GM12878 (cell line): ENCODE results near the gene DPP3. TPM values are rescaled to one million over a fixed set of nuclear protein-coding genes. Genes with fewer than 3 reads are reported as not detected.

Source experiments
- ATF7 ChIP-seq: fragments of 450-650 bp; IDR thresholded peaks from 2 replicates; pipeline ENCODE4 v1.6.1; 2016; ENCODE audit warnings: low read depth, mild to moderate bottlenecking
- CHD2 ChIP-seq: IDR thresholded peaks from 2 replicates; pipeline ENCODE4 v1.6.1; 2011; ENCODE audit warnings: low read depth, low read length, improper control_type of control experiment, borderline replicate concordance
- E2F4 ChIP-seq: IDR thresholded peaks from 2 replicates; pipeline ENCODE4 v1.6.1; 2012; ENCODE audit warnings: low read depth, low read length, improper control_type of control experiment
- EED ChIP-seq: sonication (generic); IDR thresholded peaks from 2 replicates; pipeline ENCODE4 v1.6.1; 2016; ENCODE audit warnings: antibody characterized with exemption, low read depth
- ESRRA ChIP-seq: IDR thresholded peaks from 2 replicates; pipeline ENCODE4 v1.6.1; 2012; ENCODE audit warnings: mild to moderate bottlenecking, low read length, improper control_type of control experiment
- FOXM1 ChIP-seq: IDR thresholded peaks from 2 replicates; pipeline ENCODE4 v1.6.1; 2012; ENCODE audit warnings: low read depth, mild to moderate bottlenecking, inconsistent platforms, low read length, moderate library complexity
- HCFC1 ChIP-seq: fragments of 150-350 bp; IDR thresholded peaks from 2 replicates; pipeline ENCODE4 v1.6.1; 2014; ENCODE audit warnings: low read length
- MTA3 ChIP-seq: IDR thresholded peaks from 2 replicates; pipeline ENCODE4 v1.6.1; 2012; ENCODE audit warnings: low read length, inconsistent platforms, borderline replicate concordance
- NKRF ChIP-seq: fragments of 450-650 bp; conservative IDR thresholded peaks from 2 replicates; pipeline ENCODE4 v1.6.1; 2017; ENCODE audit warnings: mild to moderate bottlenecking, moderate library complexity
- PAX5 ChIP-seq: IDR thresholded peaks from 2 replicates; pipeline ENCODE4 v1.6.1; 2011; ENCODE audit warnings: low read depth, low read length, borderline replicate concordance
- POU2F2 ChIP-seq: IDR thresholded peaks from 3 replicates; pipeline ENCODE4 v1.6.1; 2011; ENCODE audit warnings: low read depth, mild to moderate bottlenecking, low read length, borderline replicate concordance
- RAD21 ChIP-seq: IDR thresholded peaks from 2 replicates; pipeline ENCODE4 v1.6.1; 2011; ENCODE audit warnings: mild to moderate bottlenecking, low read depth, low read length, moderate library complexity; ENCODE audit not compliant: insufficient read depth
- RELA ChIP-seq: fragments of 450-650 bp; IDR thresholded peaks from 2 replicates; pipeline ENCODE4 v1.8.0; 2014; ENCODE audit warnings: borderline replicate concordance; ENCODE audit not compliant: partially characterized antibody
- SIN3A ChIP-seq: IDR thresholded peaks from 2 replicates; pipeline ENCODE4 v1.6.1; 2012; ENCODE audit warnings: low read depth, low read length, improper control_type of control experiment
- SUZ12 ChIP-seq: fragments of 200-600 bp; sonication (generic); IDR thresholded peaks from one replicate; pipeline ENCODE4 v1.6.1; 2018; ENCODE audit warnings: antibody characterized with exemption, mild to moderate bottlenecking; ENCODE audit not compliant: unreplicated experiment
- TAF1 ChIP-seq: IDR thresholded peaks from 2 replicates; pipeline ENCODE4 v1.6.1; 2011; ENCODE audit warnings: mild to moderate bottlenecking, low read depth, low read length, borderline replicate concordance
- TCF12 ChIP-seq: IDR thresholded peaks from 2 replicates; pipeline ENCODE4 v1.6.1; 2011; ENCODE audit warnings: low read depth, mild to moderate bottlenecking, low read length
- YBX1 ChIP-seq: fragments of 450-650 bp; IDR thresholded peaks from 2 replicates; pipeline ENCODE4 v1.6.1; 2016; ENCODE audit warnings: antibody characterized with exemption
- ZBED1 ChIP-seq: IDR thresholded peaks from 2 replicates; pipeline ENCODE4 v1.6.1; 2016; ENCODE audit warnings: borderline replicate concordance
- polyA plus RNA-seq, 11 experiments: library from polyadenylated mRNA; depleted of rRNA in 4 of 11; unstranded in 6 of 11; stranded (reverse) in 5 of 11; fragments of >200 nt; fragmentation: Nextera tagmentation in 4 of 11; fragmentation: Illumina TruSeq in 1 of 11; extraction: Ambion mirVana in 4 of 11; extraction: Trizol in 1 of 11; gene quantifications; 1 replicate in 1 of 11; 2 replicates in 10 of 11; pipeline versions ENCODE4 v1.2.1 to v1.2.3, GENCODE V29; 2011 to 2016; ENCODE audit warnings: inconsistent platforms in 2 of 11, missing spikeins in 2 of 11, low read depth in 1 of 11
- total RNA-seq, 4 experiments: library from RNA; depleted of rRNA in 3 of 4; stranded (reverse); fragments of >200 nt in 3 of 4; fragmentation: Illumina TruSeq in 1 of 4; extraction: Trizol in 1 of 4; gene quantifications; 2 replicates each; pipeline versions ENCODE4 v1.2.1 to v1.2.3, GENCODE V29; 2013 to 2021
- TF ChIP-seq, protein P1 (sequence below), 3 experiments: IDR thresholded peaks in 2 of 3; conservative IDR thresholded peaks in 1 of 3; 2 replicates each; pipeline ENCODE4 v1.5.1; 2011; ENCODE audit warnings: low read depth in 3 of 3, low read length in 3 of 3, mild to moderate bottlenecking in 3 of 3, control low read depth in 2 of 3, moderate library complexity in 2 of 3, inconsistent platforms in 1 of 3, mixed read lengths in 1 of 3; ENCODE audit not compliant: control insufficient read depth in 2 of 3, insufficient read depth in 1 of 3; ENCODE audit errors: extremely low read depth in 1 of 3

Gene DPP3
- total and polyA plus RNA-seq, 10 of the 15 experiments (the other 5 are each of a cell fraction or from before 2014, with no cell fraction given): 6.0 to 117 (median 78.1) TPM

- TF ChIP-seq NKRF (peak; percentile 96), MTA3 (no peak), YBX1 (no peak), ESRRA (0 out of 2 replicates have a peak, but pooled peaks have one; percentile 24), CHD2 (peak; percentile 44; the same call in 1 of the 2 replicates), PAX5 (no peak), HCFC1 (peak; percentile 82), POU2F2 (peak; percentile 55; the same call in 1 of the 3 replicates), TAF1 (peak; percentile 85; the same call in 1 of the 2 replicates), SUZ12 (no peak), E2F4 (peak; percentile 42; the same call in 1 of the 2 replicates), SIN3A (peak; percentile 93), RELA (peak; percentile 67), ZBED1 (no peak), TCF12 (0 out of 2 replicates have a peak, but pooled peaks have one; percentile 16), EED (0 out of 2 replicates have a peak, but pooled peaks have one; percentile 18), FOXM1 (no peak), ATF7 (no peak), RAD21 (no peak)
- TF ChIP-seq, protein P1, sequence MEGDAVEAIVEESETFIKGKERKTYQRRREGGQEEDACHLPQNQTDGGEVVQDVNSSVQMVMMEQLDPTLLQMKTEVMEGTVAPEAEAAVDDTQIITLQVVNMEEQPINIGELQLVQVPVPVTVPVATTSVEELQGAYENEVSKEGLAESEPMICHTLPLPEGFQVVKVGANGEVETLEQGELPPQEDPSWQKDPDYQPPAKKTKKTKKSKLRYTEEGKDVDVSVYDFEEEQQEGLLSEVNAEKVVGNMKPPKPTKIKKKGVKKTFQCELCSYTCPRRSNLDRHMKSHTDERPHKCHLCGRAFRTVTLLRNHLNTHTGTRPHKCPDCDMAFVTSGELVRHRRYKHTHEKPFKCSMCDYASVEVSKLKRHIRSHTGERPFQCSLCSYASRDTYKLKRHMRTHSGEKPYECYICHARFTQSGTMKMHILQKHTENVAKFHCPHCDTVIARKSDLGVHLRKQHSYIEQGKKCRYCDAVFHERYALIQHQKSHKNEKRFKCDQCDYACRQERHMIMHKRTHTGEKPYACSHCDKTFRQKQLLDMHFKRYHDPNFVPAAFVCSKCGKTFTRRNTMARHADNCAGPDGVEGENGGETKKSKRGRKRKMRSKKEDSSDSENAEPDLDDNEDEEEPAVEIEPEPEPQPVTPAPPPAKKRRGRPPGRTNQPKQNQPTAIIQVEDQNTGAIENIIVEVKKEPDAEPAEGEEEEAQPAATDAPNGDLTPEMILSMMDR (IDR thresholded peaks at IDR 0.05 in 2 of 3, conservative IDR thresholded peaks at IDR 0.05 in 1 of 3; ENCODE audit: control insufficient read depth in 2 of 3, extremely low read depth in 1 of 3, insufficient read depth in 1 of 3, low read depth in 3 of 3, low read length in 3 of 3): 0 out of 6 replicates have a peak, but pooled peaks of 1 of the 3 experiments have one; percentile 3
- TF ChIP-seq, all 136 proteins: peak for 47
These were observed 30.2 kb downstream of the DPP3 start, which contains the start of gene BBS1 (continued) for GRCh38 chr11:66510271-66510989.
